ENCODE data around the gene ZNF445.
"Not testable (repeated sequence)": the region's sequence is repeated elsewhere in the genome, so short reads cannot be mapped to it uniquely, and the experiment has no call there.

The ZNF445 gene

GRCh38 chr3:44398853-44399252, 78.6 kb downstream of the ZNF445 start:
- no peak for DNase-seq (ENCODE audit: low read depth)

GRCh38 chr3:44398271-44398670, 79.2 kb downstream of the ZNF445 start:
- DNase-seq (ENCODE audit: low read depth) = not testable (repeated sequence)

DNA sequence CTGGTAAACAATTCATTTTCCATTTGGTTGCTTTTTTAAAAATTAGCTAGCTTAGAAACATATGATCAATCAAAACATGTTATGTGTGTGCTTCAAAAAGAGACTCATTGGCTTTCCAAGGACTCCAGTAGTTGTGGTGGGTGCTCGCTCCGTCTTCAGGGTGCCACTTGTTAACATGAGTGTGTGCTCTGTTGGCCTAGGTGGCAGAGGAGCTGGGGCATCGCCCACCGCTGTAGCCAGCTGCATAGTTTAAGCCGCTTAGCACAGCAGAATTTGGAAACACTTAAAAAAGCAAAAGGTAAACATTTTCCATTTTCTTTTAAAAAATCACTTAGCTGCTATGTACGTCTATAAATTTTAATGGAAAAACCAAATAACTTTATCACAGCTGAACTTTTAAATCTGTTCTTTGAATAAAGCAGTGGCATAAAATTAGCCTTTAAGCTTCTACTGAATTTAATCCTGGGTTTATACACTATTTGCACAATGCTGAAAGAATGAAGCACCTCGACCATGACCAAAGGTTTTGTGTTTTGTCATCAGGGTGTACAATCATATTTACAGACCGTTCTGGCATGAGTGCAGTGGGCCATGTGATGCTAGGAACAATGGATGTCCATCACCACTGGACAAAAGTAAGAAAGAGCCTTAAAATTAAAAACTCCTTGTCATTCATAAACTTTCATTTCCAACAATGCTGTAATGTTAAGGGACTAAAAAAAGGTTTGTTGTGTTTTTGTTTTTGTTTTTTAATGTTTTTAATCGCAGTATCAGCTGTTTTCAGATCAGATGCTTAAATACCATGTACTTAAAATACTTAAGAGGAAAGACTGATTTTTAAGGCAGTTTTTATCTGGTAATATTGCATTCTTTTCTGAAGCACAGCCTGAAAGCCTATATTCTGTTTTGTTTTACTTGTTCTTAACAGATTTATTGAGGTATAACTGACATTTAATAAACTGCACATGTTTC, 81.0 kb downstream of the ZNF445 start:
- DNase-seq (ENCODE audit: low read depth) = no peak

DNA sequence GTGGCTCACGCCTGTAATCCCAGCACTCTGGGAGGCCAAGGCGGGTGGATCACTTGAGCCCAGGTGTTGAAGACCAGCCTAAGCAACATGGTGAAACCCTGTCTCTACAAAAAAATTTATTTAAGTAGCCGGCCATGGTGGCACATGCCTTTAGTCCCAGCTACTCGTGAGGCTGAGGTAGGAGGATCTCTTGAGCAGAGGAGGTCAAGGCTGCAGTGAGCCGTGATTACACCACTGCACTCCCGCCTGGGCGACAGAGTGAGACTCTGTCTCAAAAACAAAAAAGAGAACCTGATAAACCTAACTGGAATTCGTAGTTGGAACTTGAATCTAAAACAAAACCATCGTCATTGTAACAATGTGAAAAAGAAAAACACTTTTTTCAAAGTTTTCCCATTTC, 81.8 kb downstream of the ZNF445 start:
- DNase-seq (ENCODE audit: low read depth) = no peak

- DNase-seq (ENCODE audit: low read depth) = no peak
Observed at GRCh38 chr3:44392489-44392888, 85.0 kb downstream of the ZNF445 start.

DNA sequence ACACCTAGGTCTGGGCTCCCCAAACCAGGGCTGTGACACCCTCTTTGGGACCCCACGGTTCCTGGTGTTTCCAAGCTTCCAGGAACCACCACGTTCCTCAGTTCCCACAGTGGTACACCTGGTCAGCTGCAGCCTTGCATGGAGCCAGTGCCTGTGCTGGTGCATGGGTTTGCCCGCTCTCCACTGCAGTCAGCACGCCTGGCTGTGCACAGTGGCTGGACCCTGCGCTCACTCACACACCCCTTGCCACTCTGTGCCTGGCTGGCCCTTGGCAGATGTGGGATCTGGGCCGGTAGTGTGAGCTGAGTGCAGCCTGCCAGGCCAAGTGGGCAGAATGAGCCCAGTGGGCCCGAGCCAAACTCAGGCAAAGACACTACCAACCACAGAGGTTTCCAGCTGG, 90.1 kb downstream of the ZNF445 start:
- DNase-seq (ENCODE audit: low read depth) = no peak

Data from stimulated activated CD8-positive, alpha-beta memory T cell treated with anti-CD3 and anti-CD28 coated beads, Interleukin-12 subunit alpha, Interleukin-12 subunit beta, amount 100 ng/mL, for 1 hour (primary cell).